ENCODE measurements around the gene BTD. TPM values are rescaled to one million over a fixed set of nuclear protein-coding genes. Genes with fewer than 3 reads are reported as not detected.

BTD gene
- polyA plus RNA-seq, 4 donors = 20.6 to 37.6 (median 30.4) TPM

GRCh38 chr3:15646851-15647511 lies 45.4 kb downstream of the BTD start:
- Histone ChIP-seq H3K27ac (ENCODE audit: low read depth in 1 of 3, low read length in 2 of 3) (peak overlapping the region in 1 of 3 donors; percentile 78), H3K27me3 (ENCODE audit: control insufficient read depth in 3 of 3, insufficient read depth in 3 of 3, low read length in 3 of 3) (no peaks in the 10 kb centered on the region), H3K9me3 (ENCODE audit: control insufficient read depth in 2 of 2, insufficient read depth in 1 of 2, low read depth in 1 of 2, low read length in 1 of 2) (no peaks in the 10 kb centered on the region), H3K4me3 (ENCODE audit: low read depth in 1 of 3, low read length in 3 of 3) (no peak overlapping the region), H3K36me3 (ENCODE audit: control insufficient read depth in 3 of 3, insufficient read depth in 2 of 3, low read depth in 1 of 3, low read length in 3 of 3) (peaks cover 0 to 27% (median 5%) of the 10 kb centered on the region in 3 donors), H3K4me1 (ENCODE audit: control insufficient read depth in 3 of 3, insufficient read depth in 2 of 3, low read depth in 1 of 3, low read length in 2 of 3) (peaks cover 0 to 8% (median 0%) of the 10 kb centered on the region in 3 donors)
- DNase-seq (no peak), FAIRE-seq (no peak)
- 63 to 82% (median 78%) methylated on average over 13 of the region's 13 CpGs for WGBS, 3 donors

DNA sequence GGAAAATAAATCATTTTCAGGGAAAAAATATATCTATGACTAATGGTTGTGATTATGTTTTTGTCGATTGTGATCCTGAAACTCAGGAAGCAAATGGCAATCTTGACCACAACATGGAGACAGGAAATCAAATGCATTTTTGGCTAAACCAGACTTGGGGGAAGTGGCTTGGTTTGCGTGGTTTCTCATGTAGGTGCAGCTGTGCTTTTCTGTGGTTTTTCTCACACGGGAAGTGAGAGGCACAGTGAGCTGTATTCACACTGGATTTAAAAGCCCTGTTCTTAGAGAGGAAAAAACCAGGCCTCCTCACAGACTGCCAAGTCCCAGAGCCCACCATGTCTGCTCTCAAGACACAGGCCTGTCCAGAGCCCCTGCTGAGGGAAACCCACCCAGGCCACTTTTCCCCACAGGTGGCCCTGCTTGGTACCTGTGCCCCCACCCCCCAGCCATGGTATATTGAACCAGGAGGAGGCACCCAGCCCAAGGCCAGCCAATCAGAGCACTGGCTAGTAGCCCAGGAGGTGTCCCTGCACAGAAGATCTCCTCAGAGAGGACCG lies 46.1 kb downstream of the BTD start:
- Histone ChIP-seq H3K4me1 (ENCODE audit: control insufficient read depth in 3 of 3, insufficient read depth in 2 of 3, low read depth in 1 of 3, low read length in 2 of 3) (peaks cover 0 to 8% (median 0%) of the 10 kb centered on the region in 3 donors), H3K4me3 (ENCODE audit: low read depth in 1 of 3, low read length in 3 of 3) (no peak overlapping the region), H3K27ac (ENCODE audit: low read depth in 1 of 3, low read length in 2 of 3) (peak overlapping the region in 1 of 3 donors; percentile 84), H3K9me3 (ENCODE audit: control insufficient read depth in 2 of 2, insufficient read depth in 1 of 2, low read depth in 1 of 2, low read length in 1 of 2) (no peaks in the 10 kb centered on the region), H3K36me3 (ENCODE audit: control insufficient read depth in 3 of 3, insufficient read depth in 2 of 3, low read depth in 1 of 3, low read length in 3 of 3) (peaks cover 0 to 27% (median 5%) of the 10 kb centered on the region in 3 donors), H3K27me3 (ENCODE audit: control insufficient read depth in 3 of 3, insufficient read depth in 3 of 3, low read length in 3 of 3) (no peaks in the 10 kb centered on the region)
- WGBS, 3 donors = 57 to 87% (median 66%) methylated on average over 4 of the region's 4 CpGs
- no peak for FAIRE-seq
- DNase-seq = peak in 1 of 2 donors; percentile 38

DNA sequence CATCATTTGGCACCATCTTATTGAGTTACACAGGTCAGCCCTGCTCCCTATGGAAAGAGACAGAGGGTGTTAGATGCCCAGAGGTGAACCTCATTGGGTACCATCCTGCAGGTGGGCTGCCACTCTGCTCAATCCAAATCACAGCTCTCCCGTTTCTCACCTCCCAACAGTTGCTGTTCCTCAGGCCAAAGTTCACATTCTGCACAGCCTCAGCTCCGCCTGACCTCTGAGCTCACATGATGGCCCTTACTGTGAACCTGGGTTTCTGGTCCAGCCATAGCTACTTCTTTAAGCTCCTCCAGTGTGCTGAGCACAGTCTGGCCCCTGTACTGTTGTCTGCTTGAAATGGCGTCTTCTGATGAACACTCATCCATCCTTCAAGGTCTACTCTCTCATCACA lies 47.8 kb downstream of the BTD start:
- Histone ChIP-seq H3K4me3 (ENCODE audit: low read depth in 1 of 3, low read length in 3 of 3) (no peak overlapping the region), H3K27ac (ENCODE audit: low read depth in 1 of 3, low read length in 2 of 3) (no peak overlapping the region), H3K4me1 (ENCODE audit: control insufficient read depth in 3 of 3, insufficient read depth in 2 of 3, low read depth in 1 of 3, low read length in 2 of 3) (peaks cover 0 to 8% (median 0%) of the 10 kb centered on the region in 3 donors), H3K36me3 (ENCODE audit: control insufficient read depth in 3 of 3, insufficient read depth in 2 of 3, low read depth in 1 of 3, low read length in 3 of 3) (peaks cover 0 to 24% (median 5%) of the 10 kb centered on the region in 3 donors), H3K27me3 (ENCODE audit: control insufficient read depth in 3 of 3, insufficient read depth in 3 of 3, low read length in 3 of 3) (no peaks in the 10 kb centered on the region), H3K9me3 (ENCODE audit: control insufficient read depth in 2 of 2, insufficient read depth in 1 of 2, low read depth in 1 of 2, low read length in 1 of 2) (no peaks in the 10 kb centered on the region)
- DNase-seq = peak in 1 of 2 donors; percentile 43
- 63 to 87% (median 75%) methylated on average over 3 of the region's 3 CpGs for WGBS, 3 donors
- no peak for FAIRE-seq

DNA sequence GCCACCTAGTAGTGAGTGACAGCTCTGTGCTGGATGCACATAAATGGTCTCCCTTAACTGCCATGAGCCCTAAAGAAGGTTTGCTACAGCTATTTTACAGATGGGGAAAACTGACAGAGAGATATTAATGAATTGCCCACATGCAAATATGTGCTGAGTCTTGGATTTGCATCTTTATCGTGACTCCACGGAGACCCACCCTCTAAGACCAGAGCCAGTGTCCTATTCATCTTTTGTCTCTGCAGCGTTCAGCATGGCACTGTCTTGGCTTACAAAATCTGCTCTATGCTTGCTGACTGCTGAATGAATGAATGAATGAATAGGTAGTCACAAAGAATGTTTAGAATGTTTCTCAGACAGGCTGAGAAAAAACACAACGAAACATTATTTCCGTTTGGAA lies 48.3 kb downstream of the BTD start:
- Histone ChIP-seq H3K9me3 (ENCODE audit: control insufficient read depth in 2 of 2, insufficient read depth in 1 of 2, low read depth in 1 of 2, low read length in 1 of 2) (no peaks in the 10 kb centered on the region), H3K36me3 (ENCODE audit: control insufficient read depth in 3 of 3, insufficient read depth in 2 of 3, low read depth in 1 of 3, low read length in 3 of 3) (peaks cover 0 to 20% (median 5%) of the 10 kb centered on the region in 3 donors), H3K27ac (ENCODE audit: low read depth in 1 of 3, low read length in 2 of 3) (no peak overlapping the region), H3K27me3 (ENCODE audit: control insufficient read depth in 3 of 3, insufficient read depth in 3 of 3, low read length in 3 of 3) (no peaks in the 10 kb centered on the region), H3K4me1 (ENCODE audit: control insufficient read depth in 3 of 3, insufficient read depth in 2 of 3, low read depth in 1 of 3, low read length in 2 of 3) (peaks cover 0 to 8% (median 0%) of the 10 kb centered on the region in 3 donors), H3K4me3 (ENCODE audit: low read depth in 1 of 3, low read length in 3 of 3) (no peak overlapping the region)
- FAIRE-seq (no peak), DNase-seq (no peak)
- 85 to 94% (median 93%) methylated on average over 5 of the region's 5 CpGs for WGBS, 3 donors

DNA sequence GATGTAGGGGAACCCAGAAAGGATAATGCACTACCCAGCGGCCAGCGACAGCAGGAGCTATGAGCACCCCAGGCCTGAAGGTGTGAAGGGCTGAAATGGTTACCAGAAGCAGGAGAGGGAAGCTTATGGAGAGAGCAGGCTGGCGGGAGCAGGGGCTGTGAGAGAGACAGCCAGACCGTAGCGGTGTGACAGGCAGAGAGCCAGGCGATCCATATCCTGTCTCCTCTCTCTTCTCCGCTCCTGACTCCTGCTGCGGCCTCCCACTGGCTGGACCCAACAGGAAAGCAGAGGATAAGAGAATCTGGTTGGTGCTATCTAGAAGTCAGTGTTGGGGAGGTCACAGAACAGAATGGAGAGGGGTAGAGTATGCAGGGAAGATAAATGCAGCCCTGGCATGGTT lies 49.9 kb downstream of the BTD start:
- no peak for DNase-seq
- H3K9me3 ChIP-seq (ENCODE audit: control insufficient read depth in 2 of 2, insufficient read depth in 1 of 2, low read depth in 1 of 2, low read length in 1 of 2) = peaks cover 0 to 3% of the 10 kb centered on the region in 2 donors
- H3K36me3 ChIP-seq (ENCODE audit: control insufficient read depth in 3 of 3, insufficient read depth in 2 of 3, low read depth in 1 of 3, low read length in 3 of 3) = peaks cover 0 to 10% (median 0%) of the 10 kb centered on the region in 3 donors
- no peak overlapping the region for H3K27ac ChIP-seq (ENCODE audit: low read depth in 1 of 3, low read length in 2 of 3)
- no peaks in the 10 kb centered on the region for H3K27me3 ChIP-seq (ENCODE audit: control insufficient read depth in 3 of 3, insufficient read depth in 3 of 3, low read length in 3 of 3)
- FAIRE-seq = no peak
- no peak overlapping the region for H3K4me3 ChIP-seq (ENCODE audit: low read depth in 1 of 3, low read length in 3 of 3)
- H3K4me1 ChIP-seq (ENCODE audit: control insufficient read depth in 3 of 3, insufficient read depth in 2 of 3, low read depth in 1 of 3, low read length in 2 of 3) = peaks cover 0 to 8% (median 0%) of the 10 kb centered on the region in 3 donors
- WGBS, 3 donors = 75 to 97% (median 94%) methylated on average over 8 of the region's 8 CpGs

DNA sequence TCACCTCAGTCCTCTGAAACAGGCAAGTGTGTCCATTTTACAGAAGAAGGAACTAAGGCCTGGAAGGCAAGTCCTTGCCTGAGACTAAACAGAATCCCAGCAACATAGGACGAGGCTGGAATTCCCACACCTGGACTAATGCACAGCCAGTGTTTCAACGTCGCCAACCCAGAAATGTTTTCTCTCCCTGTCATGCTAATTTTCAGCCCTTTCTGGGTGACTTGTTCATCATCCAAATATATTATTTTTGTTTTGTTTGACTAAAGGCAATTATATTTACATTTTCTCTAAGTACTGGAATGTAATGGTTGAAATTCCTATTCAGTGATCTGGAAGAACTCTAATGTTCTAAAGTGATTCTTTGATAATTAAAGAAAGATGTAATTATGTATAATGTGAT lies 51.8 kb downstream of the BTD start:
- H3K27me3 ChIP-seq (ENCODE audit: control insufficient read depth in 3 of 3, insufficient read depth in 3 of 3, low read length in 3 of 3) = no peaks in the 10 kb centered on the region
- 76 to 90% (median 89%) methylated on average over 3 of the region's 3 CpGs for WGBS, 3 donors
- no peak for FAIRE-seq
- peaks cover 0 to 12% of the 10 kb centered on the region in 2 donors for H3K9me3 ChIP-seq (ENCODE audit: control insufficient read depth in 2 of 2, insufficient read depth in 1 of 2, low read depth in 1 of 2, low read length in 1 of 2)
- no peak overlapping the region for H3K4me3 ChIP-seq (ENCODE audit: low read depth in 1 of 3, low read length in 3 of 3)
- no peak for DNase-seq
- H3K27ac ChIP-seq (ENCODE audit: low read depth in 1 of 3, low read length in 2 of 3) = no peak overlapping the region
- H3K4me1 ChIP-seq (ENCODE audit: control insufficient read depth in 3 of 3, insufficient read depth in 2 of 3, low read depth in 1 of 3, low read length in 2 of 3) = no peaks in the 10 kb centered on the region
- peaks cover 0 to 3% (median 0%) of the 10 kb centered on the region in 3 donors for H3K36me3 ChIP-seq (ENCODE audit: control insufficient read depth in 3 of 3, insufficient read depth in 2 of 3, low read depth in 1 of 3, low read length in 3 of 3)

GRCh38 chr3:15654127-15654526 lies 52.6 kb downstream of the BTD start:
- Histone ChIP-seq H3K4me1 (ENCODE audit: control insufficient read depth in 3 of 3, insufficient read depth in 2 of 3, low read depth in 1 of 3, low read length in 2 of 3) (no peaks in the 10 kb centered on the region), H3K27ac (ENCODE audit: low read depth in 1 of 3, low read length in 2 of 3) (no peak overlapping the region), H3K36me3 (ENCODE audit: control insufficient read depth in 3 of 3, insufficient read depth in 2 of 3, low read depth in 1 of 3, low read length in 3 of 3) (peaks cover 0 to 3% (median 0%) of the 10 kb centered on the region in 3 donors), H3K27me3 (ENCODE audit: control insufficient read depth in 3 of 3, insufficient read depth in 3 of 3, low read length in 3 of 3) (no peaks in the 10 kb centered on the region), H3K9me3 (ENCODE audit: control insufficient read depth in 2 of 2, insufficient read depth in 1 of 2, low read depth in 1 of 2, low read length in 1 of 2) (peaks cover 0 to 15% of the 10 kb centered on the region in 2 donors), H3K4me3 (ENCODE audit: low read depth in 1 of 3, low read length in 3 of 3) (no peak overlapping the region)
- FAIRE-seq (no peak), DNase-seq (no peak)

DNA sequence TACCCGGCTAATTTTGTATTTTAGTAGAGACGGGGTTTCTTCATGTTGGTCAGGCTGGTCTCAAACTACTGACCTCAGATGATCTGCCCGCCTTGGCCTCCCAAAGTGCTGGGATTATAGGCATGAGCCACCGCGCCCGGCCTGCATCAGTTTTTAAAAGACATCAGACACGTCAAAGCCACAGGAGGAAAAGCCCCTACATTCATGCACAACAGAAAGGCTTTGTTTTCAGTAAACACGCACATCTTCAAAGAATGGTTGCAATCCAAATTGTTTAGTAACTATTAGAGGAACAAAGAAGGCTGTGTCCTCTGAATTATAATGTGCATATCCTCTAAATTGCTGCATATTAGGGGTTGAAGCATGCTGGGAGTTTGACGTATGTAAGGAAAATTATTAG lies 53.3 kb downstream of the BTD start:
- Histone ChIP-seq H3K36me3 (ENCODE audit: control insufficient read depth in 3 of 3, insufficient read depth in 2 of 3, low read depth in 1 of 3, low read length in 3 of 3) (no peaks in the 10 kb centered on the region), H3K4me3 (ENCODE audit: low read depth in 1 of 3, low read length in 3 of 3) (no peak overlapping the region), H3K4me1 (ENCODE audit: control insufficient read depth in 3 of 3, insufficient read depth in 2 of 3, low read depth in 1 of 3, low read length in 2 of 3) (no peaks in the 10 kb centered on the region), H3K27me3 (ENCODE audit: control insufficient read depth in 3 of 3, insufficient read depth in 3 of 3, low read length in 3 of 3) (no peaks in the 10 kb centered on the region), H3K9me3 (ENCODE audit: control insufficient read depth in 2 of 2, insufficient read depth in 1 of 2, low read depth in 1 of 2, low read length in 1 of 2) (peaks cover 0 to 15% of the 10 kb centered on the region in 2 donors), H3K27ac (ENCODE audit: low read depth in 1 of 3, low read length in 2 of 3) (no peak overlapping the region)
- FAIRE-seq (no peak), DNase-seq (no peak)
- WGBS, 3 donors = 96 to 97% (median 97%) methylated on average over 9 of the region's 9 CpGs
